H1 (cell line): ENCODE results near the gene MIS18A. TPM values are rescaled to one million over a fixed set of nuclear protein-coding genes. Genes with fewer than 3 reads are reported as not detected.

Experiments used
- ASH2L ChIP-seq: fragments of 200-600, 300-600 bp; sonication (generic); IDR thresholded peaks from one replicate; pipeline ENCODE4 v1.7.1; 2017; ENCODE audit warnings: low read length
- CHD7 ChIP-seq: fragments of 300-600 bp; sonication (generic); IDR thresholded peaks from 2 replicates; pipeline ENCODE4 v1.7.1; 2012; ENCODE audit warnings: low read length, moderate library complexity, mild to moderate bottlenecking, inconsistent platforms; ENCODE audit not compliant: insufficient replicate concordance
- E2F6 ChIP-seq: IDR thresholded peaks from 2 replicates; pipeline ENCODE4 v1.6.1; 2012; ENCODE audit warnings: inconsistent platforms
- GTF2F1 ChIP-seq: IDR thresholded peaks from 2 replicates; pipeline ENCODE4 v1.6.1; 2012; ENCODE audit warnings: low read depth, low read length, improper control_type of control experiment, borderline replicate concordance
- POLR2AphosphoS5 ChIP-seq: IDR thresholded peaks from 2 replicates; pipeline ENCODE4 v1.6.1; 2011; ENCODE audit warnings: low read depth, low read length
- SIN3A ChIP-seq, 2 experiments: IDR thresholded peaks in 1 of 2; conservative IDR thresholded peaks in 1 of 2; 2 replicates each; pipeline ENCODE4 v1.6.1; 2011 to 2012; ENCODE audit warnings: low read length in 2 of 2, improper control_type of control experiment in 1 of 2, low read depth in 1 of 2, mild to moderate bottlenecking in 1 of 2
- SP1 ChIP-seq: IDR thresholded peaks from 2 replicates; pipeline ENCODE4 v1.6.1; 2011; ENCODE audit warnings: low read depth, low read length
- polyA plus RNA-seq, 7 experiments: library from polyadenylated mRNA; depleted of rRNA in 3 of 7; stranded (reverse) in 5 of 7; unstranded in 2 of 7; fragments of >200 nt in 5 of 7; fragments of 200-250 nt in 2 of 7; gene quantifications; 1 replicate in 5 of 7; 2 replicates in 1 of 7; 4 replicates in 1 of 7; pipeline versions ENCODE4 v1.2.1 to v1.2.3, GENCODE V29; 2011 to 2013; ENCODE audit warnings: missing spikeins in 2 of 7, mixed read lengths in 2 of 7
- total RNA-seq: library from RNA; stranded (reverse); fragmentation: NEBNext Ultra II Directional; extraction: Animal tissue kit (Norgen Biotek cat#: 25700); gene quantifications from 2 replicates; pipeline ENCODE4 v1.2.1, GENCODE V29; 2021

The MIS18A gene
- total and polyA plus RNA-seq, 2 of the 8 experiments (the other 6 are each of a cell fraction or from before 2014, with no cell fraction given), result 28.9 to 53.0 TPM

- 0 out of 2 replicates have a peak, but pooled peaks have one; percentile 16 for TF ChIP-seq SP1
- 0 out of 2 replicates have a peak, but pooled peaks have one; percentile 57 for TF ChIP-seq POLR2AphosphoS5
- no peak for TF ChIP-seq GTF2F1
- TF ChIP-seq SIN3A (conservative IDR thresholded peaks at IDR 0.05 in 1 of 2, IDR thresholded peaks at IDR 0.05 in 1 of 2; ENCODE audit: low read depth in 1 of 2, low read length in 2 of 2), result peak; percentile 10 to 92; a peak in 3 of 4 replicates
- peak; percentile 23; the same call in 1 of the 2 replicates for TF ChIP-seq E2F6
- TF ChIP-seq CHD7, result no peak
- TF ChIP-seq ASH2L, result peak; percentile 95
Measured at GRCh38 chr21:32278518-32279376, at the start of gene MIS18A (continued).
